GM12872 (cell line): Measurements from ENCODE around the gene AKT3.

Source experiments
- CTCF ChIP-seq: IDR thresholded peaks from 3 replicates; pipeline ENCODE4 v1.5.1; 2011; ENCODE audit warnings: low read depth, mild to moderate bottlenecking, low read length, moderate library complexity; ENCODE audit not compliant: insufficient read depth

Gene AKT3

GRCh38 chr1:243765676-243766075 lies 84.4 kb downstream of the AKT3 start:
- no peak for TF ChIP-seq CTCF

- TF ChIP-seq CTCF, result no peak
Observed at GRCh38 chr1:243763806-243764205, 86.2 kb downstream of the AKT3 start.

- no peak for TF ChIP-seq CTCF
Observed at GRCh38 chr1:243758647-243759046, 91.4 kb downstream of the AKT3 start.

GRCh38 chr1:243756529-243756928 lies 93.5 kb downstream of the AKT3 start:
- TF ChIP-seq CTCF, result no peak

- TF ChIP-seq CTCF, result no peak
Observed at GRCh38 chr1:243754348-243754747, 95.7 kb downstream of the AKT3 start.

- no peak for TF ChIP-seq CTCF
Observed at GRCh38 chr1:243751506-243751905, 98.5 kb downstream of the AKT3 start.

GRCh38 chr1:243748706-243749283 lies 101.2 kb downstream of the AKT3 start:
- peak; percentile 64; the same call in 2 of the 3 replicates for TF ChIP-seq CTCF
